ENCODE data around the gene SCN8A. TPM values are rescaled to one million over a fixed set of nuclear protein-coding genes. Genes with fewer than 3 reads are reported as not detected.

Gene SCN8A
- total RNA-seq (ENCODE audit: low replicate concordance) = 0.23 and 27.5 TPM in 2 replicates

DNA sequence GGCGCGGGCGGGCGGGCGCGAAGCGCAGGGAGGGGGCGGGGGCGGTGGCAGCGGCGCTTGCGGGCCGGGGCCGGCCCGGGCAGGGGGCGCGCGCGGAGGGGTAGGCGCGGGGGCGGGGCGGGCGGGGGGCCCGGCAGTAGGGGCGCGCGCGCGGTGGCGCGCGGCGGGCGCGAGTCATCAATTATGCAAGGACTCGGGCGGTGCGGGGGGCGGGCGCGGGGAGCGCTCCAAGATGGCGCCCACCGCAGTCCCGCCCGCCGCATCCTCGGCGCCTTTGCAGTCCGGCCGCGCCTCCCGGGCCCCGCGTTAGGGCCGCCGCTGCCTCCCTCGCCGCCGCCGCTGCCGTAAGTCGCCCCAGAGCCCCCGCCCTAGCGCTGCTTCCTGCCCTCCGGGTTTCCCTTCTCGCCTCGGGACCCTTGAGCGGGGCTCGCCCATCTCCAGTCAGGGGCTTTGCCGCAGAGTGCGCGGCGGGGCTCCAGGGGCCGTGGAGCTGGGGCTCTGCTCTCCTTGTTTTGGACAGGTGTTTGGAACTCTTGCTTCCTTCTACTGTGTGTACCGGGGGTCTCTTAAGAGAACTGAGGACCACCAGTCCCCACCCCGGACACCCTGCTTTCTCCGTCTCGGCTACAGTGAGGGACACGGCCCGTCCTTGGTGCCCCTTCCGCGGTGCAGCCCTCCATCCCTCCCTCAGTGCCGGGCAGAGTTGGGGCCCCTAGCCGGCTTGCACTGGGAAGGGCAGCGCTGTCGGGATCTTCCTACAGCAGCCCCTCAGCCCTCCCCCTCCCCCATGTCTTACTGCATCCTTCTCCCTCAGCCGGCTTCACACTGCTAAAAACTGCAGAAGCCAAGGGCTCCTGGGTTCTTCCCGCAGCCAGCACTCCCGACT is at the start of gene SCN8A:
Gene SCN8A (plus strand): TSS at position 218 of the 886 bp plus-strand sequence. CDS start 71,585 bp downstream, outside the sequence.

DNA sequence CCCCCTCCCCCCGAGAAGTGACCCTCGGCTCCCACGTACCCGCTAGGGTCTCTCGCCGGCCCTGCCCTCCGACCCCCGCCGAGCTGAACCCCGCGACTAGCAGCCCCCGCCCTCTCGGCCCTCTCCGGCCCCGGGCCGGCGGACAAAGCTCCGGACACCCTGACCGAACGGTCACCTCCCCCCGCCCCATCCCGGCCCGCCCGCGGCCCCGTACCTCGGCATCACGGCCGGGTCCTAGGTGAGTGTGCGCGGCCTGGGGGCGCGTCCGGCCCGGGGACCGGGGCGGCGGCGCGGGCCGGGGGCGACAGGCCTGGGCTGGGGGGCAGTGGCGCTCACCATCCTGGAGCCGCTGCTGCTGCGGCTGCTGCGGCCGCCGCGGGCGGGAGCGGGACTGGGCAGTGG is 257.3 kb downstream of the SCN8A start, which contains the start of gene FIGNL2:
Gene FIGNL2 (minus strand): TSS at position 393 of the 402 bp plus-strand sequence. CDS start 26,305 bp downstream, outside the sequence.

Other genes starting within 250 kb of the SCN8A start
- not detected in 2 replicates for gene CELA1, start 244.6 kb upstream of the SCN8A start, total RNA-seq (ENCODE audit: low replicate concordance)
- 0.75 and 4.7 TPM in 2 replicates for gene GALNT6, start 199.8 kb upstream of the SCN8A start, total RNA-seq (ENCODE audit: low replicate concordance)
- 0.08 and 0.59 TPM in 2 replicates for gene SLC4A8, start 166.4 kb upstream of the SCN8A start, total RNA-seq (ENCODE audit: low replicate concordance)